Colonic mucosa (tissue), 4 donors: ENCODE measurements around the gene RARS1. TPM values are rescaled to one million over a fixed set of nuclear protein-coding genes. Genes with fewer than 3 reads are reported as not detected.
A peak's percentile ranks its signal among the peaks of the same experiment; 100 is the strongest.

Experiments
- DNase-seq: peaks from one replicate; pipeline ENCODE4 v3.0.0-alpha.2; 2020
- H3K27ac ChIP-seq: fragments of 200-600 bp; one replicate; pipeline ENCODE4 v1.8.0; 2021
- H3K27me3 ChIP-seq: fragments of 200-600 bp; one replicate; pipeline ENCODE4 v1.8.0; 2021
- H3K36me3 ChIP-seq: fragments of 200-600 bp; one replicate; pipeline ENCODE4 v1.8.0; 2021
- H3K4me1 ChIP-seq: fragments of 200-600 bp; one replicate; pipeline ENCODE4 v1.8.0; 2021; ENCODE audit warnings: mild to moderate bottlenecking
- H3K4me3 ChIP-seq: fragments of 200-600 bp; one replicate; pipeline ENCODE4 v1.8.0; 2021
- H3K9ac ChIP-seq, 2 donors: one replicate each; pipeline ENCODE4 v1.7.0; 2013; ENCODE audit warnings: control low read depth in 2 of 2, low read depth in 2 of 2, low read length in 2 of 2
- H3K9me3 ChIP-seq: fragments of 200-600 bp; one replicate; pipeline ENCODE4 v1.8.0; 2021
- intact Hi-C: fragments of 100-400 bp; cut with DNase I; formaldehyde crosslinking; loops from one replicate; pipeline ENCODE4 v1.14.1; 2022
- total RNA-seq, 2 donors: library from RNA; stranded (reverse); fragmentation: NEBNext Ultra II Directional in 1 of 2; extraction: Animal tissue kit (Norgen Biotek cat#: 25700) in 1 of 2; gene quantifications; one replicate each; pipeline ENCODE4 v1.2.1, GENCODE V29; 2021
- TF ChIP-seq, protein P1 (sequence below): fragments of 200-600 bp; IDR thresholded peaks from one replicate; pipeline ENCODE4 v1.8.0; 2022; ENCODE audit warnings: antibody characterized with exemption, mild to moderate bottlenecking
- donor health status: healthy.
- donor health status: DM: no; HTN: no; CAD: no.
- donor health status: DM: no; HTN: no; CAD: no.

RARS1 gene
- 10 to 100 TPM; 61.8 to 85.5 TPM for total RNA-seq

DNA sequence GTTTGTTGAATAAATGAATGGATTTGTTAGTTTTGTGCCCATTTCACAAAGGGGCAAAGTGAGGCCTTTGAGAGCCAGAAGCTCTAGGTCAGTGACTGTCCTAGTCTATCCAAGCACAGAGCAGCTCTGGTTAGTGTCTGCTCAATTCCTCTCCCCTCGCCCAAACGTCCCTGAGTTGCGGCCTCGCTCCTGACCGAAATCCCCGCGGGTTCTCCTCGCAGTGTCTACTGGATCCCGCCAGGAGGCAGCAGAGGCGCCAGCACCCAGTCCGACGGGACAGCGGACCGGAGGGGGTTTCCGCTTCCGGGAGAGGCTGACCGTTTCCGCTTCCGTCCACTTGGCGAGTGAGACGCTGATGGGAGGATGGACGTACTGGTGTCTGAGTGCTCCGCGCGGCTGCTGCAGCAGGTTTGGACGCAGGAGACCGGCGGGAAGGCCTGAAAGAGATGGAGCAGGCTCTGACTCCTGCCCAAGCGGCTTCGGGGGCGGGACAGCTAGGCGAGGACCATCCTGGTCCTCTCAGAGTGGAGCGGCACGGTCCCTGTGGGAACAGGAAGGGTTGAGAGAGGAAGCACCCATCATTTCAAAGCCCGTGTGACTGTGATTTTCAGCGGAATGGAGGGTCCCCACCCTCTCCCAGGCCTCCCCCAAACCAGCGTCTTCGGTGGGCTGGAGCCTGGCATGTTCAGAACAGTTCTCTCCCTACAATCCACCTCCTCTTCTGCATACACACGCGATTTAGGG, at the start of gene RARS1:
Gene RARS1 (plus strand): TSS at position 336 of the 744 bp plus-strand sequence. CDS start 28 bp downstream, at position 364.
- intact Hi-C loops: loop anchor here (5.0 kb wide), 1 partner anchor 219 kb away; no protein-coding TSS in a partner anchor
- peak; percentile 95 for DNase-seq
- peak within 1 kb of the TSS; percentile 92 to 98 for H3K9ac ChIP-seq
- no peaks in the 10 kb centered on the region for H3K4me1 ChIP-seq
- peaks cover 21% of the 10 kb centered on the region for H3K36me3 ChIP-seq
- TF ChIP-seq, protein P1, sequence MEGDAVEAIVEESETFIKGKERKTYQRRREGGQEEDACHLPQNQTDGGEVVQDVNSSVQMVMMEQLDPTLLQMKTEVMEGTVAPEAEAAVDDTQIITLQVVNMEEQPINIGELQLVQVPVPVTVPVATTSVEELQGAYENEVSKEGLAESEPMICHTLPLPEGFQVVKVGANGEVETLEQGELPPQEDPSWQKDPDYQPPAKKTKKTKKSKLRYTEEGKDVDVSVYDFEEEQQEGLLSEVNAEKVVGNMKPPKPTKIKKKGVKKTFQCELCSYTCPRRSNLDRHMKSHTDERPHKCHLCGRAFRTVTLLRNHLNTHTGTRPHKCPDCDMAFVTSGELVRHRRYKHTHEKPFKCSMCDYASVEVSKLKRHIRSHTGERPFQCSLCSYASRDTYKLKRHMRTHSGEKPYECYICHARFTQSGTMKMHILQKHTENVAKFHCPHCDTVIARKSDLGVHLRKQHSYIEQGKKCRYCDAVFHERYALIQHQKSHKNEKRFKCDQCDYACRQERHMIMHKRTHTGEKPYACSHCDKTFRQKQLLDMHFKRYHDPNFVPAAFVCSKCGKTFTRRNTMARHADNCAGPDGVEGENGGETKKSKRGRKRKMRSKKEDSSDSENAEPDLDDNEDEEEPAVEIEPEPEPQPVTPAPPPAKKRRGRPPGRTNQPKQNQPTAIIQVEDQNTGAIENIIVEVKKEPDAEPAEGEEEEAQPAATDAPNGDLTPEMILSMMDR: peak; percentile 98
- no peaks in the 10 kb centered on the region for H3K27me3 ChIP-seq
- peak within 1 kb of the TSS; percentile 53 for H3K27ac ChIP-seq
- peak within 1 kb of the TSS; percentile 65 for H3K4me3 ChIP-seq
- no peaks in the 10 kb centered on the region for H3K9me3 ChIP-seq

DNA sequence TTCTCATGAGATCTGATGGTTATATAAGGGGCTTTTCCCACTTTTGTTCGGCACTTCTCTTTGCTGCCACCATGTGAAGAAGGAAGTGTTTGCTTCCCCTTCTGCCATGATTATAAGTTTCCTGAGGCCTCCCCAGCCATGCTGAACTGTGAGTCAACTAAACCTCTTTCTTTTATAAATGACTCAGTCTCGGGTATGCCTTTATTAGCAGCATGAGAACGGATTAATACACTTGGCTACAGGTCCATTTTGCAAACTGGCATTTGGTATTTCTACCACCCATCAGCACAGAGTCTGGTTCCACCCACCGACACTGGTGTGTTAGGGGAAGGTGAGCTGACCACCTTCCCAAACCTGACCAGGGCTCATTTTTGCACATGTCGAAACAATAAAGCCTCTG, 47.9 kb upstream of the RARS1 start:
- Histone ChIP-seq H3K4me1 (no peaks in the 10 kb centered on the region), H3K36me3 (no peaks in the 10 kb centered on the region), H3K4me3 (no peak overlapping the region), H3K9me3 (no peaks in the 10 kb centered on the region), H3K9ac (no peak overlapping the region), H3K27ac (no peak overlapping the region), H3K27me3 (no peaks in the 10 kb centered on the region)
- intact Hi-C loops: no loop called here
- TF ChIP-seq, protein P1: no peak
- no peak for DNase-seq

DNA sequence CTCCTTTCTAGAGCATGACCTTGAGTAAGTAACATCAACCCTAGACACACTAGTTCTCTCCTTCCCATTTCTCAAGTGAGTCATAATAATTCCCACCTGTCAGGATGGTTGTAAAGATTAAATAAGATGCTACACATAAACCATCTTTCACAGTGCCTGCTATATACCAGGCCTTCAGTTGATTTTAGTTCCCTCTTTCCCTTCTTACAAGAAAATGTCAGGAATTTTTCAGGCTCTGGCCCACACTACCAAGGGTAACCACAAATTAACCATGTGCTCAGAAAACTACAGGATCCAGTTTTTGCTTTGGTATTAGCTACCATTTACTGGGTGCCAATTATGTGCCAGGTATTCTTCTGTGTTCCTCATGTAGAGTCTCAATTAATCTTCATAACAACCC, 42.7 kb upstream of the RARS1 start:
- Histone ChIP-seq H3K4me3 (no peak overlapping the region), H3K4me1 (no peaks in the 10 kb centered on the region), H3K36me3 (no peaks in the 10 kb centered on the region), H3K9me3 (no peaks in the 10 kb centered on the region), H3K27ac (no peak overlapping the region), H3K9ac (no peak overlapping the region), H3K27me3 (no peaks in the 10 kb centered on the region)
- no peak for DNase-seq
- TF ChIP-seq, protein P1: no peak
- intact Hi-C loops: no loop called here

DNA sequence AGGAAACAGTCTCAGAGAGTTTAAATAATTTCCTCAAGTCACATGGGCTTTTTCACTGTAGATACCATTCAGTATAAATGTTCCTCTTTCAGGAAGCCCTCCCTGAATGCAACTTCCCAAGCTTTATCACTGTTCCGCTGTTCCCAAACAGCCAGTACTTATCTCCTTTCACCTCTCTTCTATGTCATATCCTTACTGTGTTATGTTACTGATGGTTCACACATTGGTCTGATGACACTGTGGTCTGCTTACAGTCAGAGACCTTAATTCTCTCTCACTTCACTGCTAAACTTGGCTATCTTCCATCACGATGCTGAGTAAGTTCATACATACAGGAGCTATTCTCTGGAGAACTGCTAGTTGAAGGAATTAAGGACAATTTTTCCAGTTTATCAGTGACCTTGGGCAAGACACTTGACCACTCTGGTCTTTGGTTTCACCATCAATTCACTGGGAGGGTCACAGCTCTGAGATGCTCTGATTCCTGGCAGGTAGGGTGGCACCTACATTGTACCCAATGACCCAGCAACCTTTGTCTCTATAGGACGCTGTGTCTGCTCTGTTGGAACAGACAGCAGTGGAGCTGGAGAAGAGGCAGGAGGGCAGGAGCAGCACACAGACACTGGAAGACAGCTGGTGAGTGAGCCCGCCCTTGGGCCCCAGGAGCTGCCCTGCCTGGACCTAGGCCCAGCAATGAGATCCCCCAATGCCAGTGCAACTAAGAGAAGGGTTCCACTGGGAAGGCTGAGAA, 42.1 kb upstream of the RARS1 start:
- Histone ChIP-seq H3K9me3 (no peaks in the 10 kb centered on the region), H3K9ac (no peak overlapping the region), H3K4me3 (no peak overlapping the region), H3K27me3 (no peaks in the 10 kb centered on the region), H3K27ac (no peak overlapping the region), H3K36me3 (no peaks in the 10 kb centered on the region), H3K4me1 (no peaks in the 10 kb centered on the region)
- DNase-seq: no peak
- intact Hi-C loops: no loop called here
- TF ChIP-seq, protein P1: no peak

DNA sequence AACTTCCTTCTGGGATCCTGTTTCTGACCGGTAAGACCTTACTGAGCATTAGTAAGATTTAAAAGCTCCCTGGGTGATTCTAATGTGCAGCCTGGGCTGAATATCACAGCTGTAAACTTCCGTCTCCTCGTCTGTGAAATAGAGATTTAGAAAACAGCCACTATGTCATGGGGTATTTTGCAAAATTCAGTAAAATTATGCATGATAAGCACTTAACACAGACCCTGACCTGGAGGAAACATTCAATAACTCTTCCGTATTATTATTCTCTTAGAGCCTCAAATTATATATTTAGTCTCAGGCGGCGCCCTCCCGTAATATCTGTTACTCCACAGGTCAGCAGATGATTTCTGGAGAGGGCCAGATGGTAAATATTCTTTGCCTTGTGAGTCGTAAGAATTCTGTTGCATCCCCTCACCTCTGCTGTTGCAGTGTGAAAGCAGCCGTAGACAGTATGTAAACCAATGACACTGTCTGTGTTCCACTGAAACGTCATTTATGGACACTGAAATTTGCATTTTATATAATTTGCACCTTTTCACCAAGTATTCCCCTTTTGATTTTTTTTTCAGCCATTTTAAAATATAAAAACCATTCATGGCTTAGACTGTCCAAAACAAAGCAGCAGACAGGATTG, 39.2 kb upstream of the RARS1 start:
- no peak overlapping the region for H3K27ac ChIP-seq
- intact Hi-C loops: no loop called here
- no peak overlapping the region for H3K4me3 ChIP-seq
- no peak for DNase-seq
- no peaks in the 10 kb centered on the region for H3K27me3 ChIP-seq
- H3K9me3 ChIP-seq: no peaks in the 10 kb centered on the region
- TF ChIP-seq, protein P1: no peak
- no peaks in the 10 kb centered on the region for H3K4me1 ChIP-seq
- no peak overlapping the region for H3K9ac ChIP-seq
- H3K36me3 ChIP-seq: no peaks in the 10 kb centered on the region
